ENCODE results near the gene AHSG. TPM values are rescaled to one million over a fixed set of nuclear protein-coding genes. Genes with fewer than 3 reads are reported as not detected.

Gene AHSG
- polyA plus RNA-seq, 4 donors = 0.26 to 69.3 (median 1.2) TPM

GRCh38 chr3:186639778-186640472 lies 27.1 kb downstream of the AHSG start, which contains the start of gene FETUB:
TSS of gene FETUB (plus strand) at chr3:186640399. CDS start at chr3:186640461, 62 bp downstream.
- DNase-seq (ENCODE audit: low read depth in 4 of 4, low spot score in 3 of 4) = no peak

- no peak for DNase-seq (ENCODE audit: low read depth in 4 of 4, low spot score in 3 of 4)
These were observed 27.6 kb downstream of the AHSG start for GRCh38 chr3:186640473-186640818.

GRCh38 chr3:186640929-186641328 lies 28.1 kb downstream of the AHSG start:
- DNase-seq (ENCODE audit: low read depth in 4 of 4, low spot score in 3 of 4) = no peak

- DNase-seq (ENCODE audit: low read depth in 4 of 4, low spot score in 3 of 4) = no peak
These were observed 29.2 kb downstream of the AHSG start for GRCh38 chr3:186642014-186642413.

GRCh38 chr3:186643493-186643892 lies 30.6 kb downstream of the AHSG start:
- no peak for DNase-seq (ENCODE audit: low read depth in 4 of 4, low spot score in 3 of 4)

- no peak for DNase-seq (ENCODE audit: low read depth in 4 of 4, low spot score in 3 of 4)
These were observed 31.8 kb downstream of the AHSG start for GRCh38 chr3:186644683-186645082.

- no peak for DNase-seq (ENCODE audit: low read depth in 4 of 4, low spot score in 3 of 4)
These were observed 33.2 kb downstream of the AHSG start for GRCh38 chr3:186646106-186646505.

GRCh38 chr3:186646841-186647240 lies 34.0 kb downstream of the AHSG start:
- no peak for DNase-seq (ENCODE audit: low read depth in 4 of 4, low spot score in 3 of 4)

- DNase-seq (ENCODE audit: low read depth in 4 of 4, low spot score in 3 of 4) = no peak
These were observed 36.0 kb downstream of the AHSG start for GRCh38 chr3:186648851-186649250.

GRCh38 chr3:186651678-186652215 lies 38.9 kb downstream of the AHSG start:
- DNase-seq (ENCODE audit: low read depth in 4 of 4, low spot score in 3 of 4) = no peak

- DNase-seq (ENCODE audit: low read depth in 4 of 4, low spot score in 3 of 4) = no peak
These were observed 40.3 kb downstream of the AHSG start for GRCh38 chr3:186653080-186653707.

GRCh38 chr3:186653984-186654383 lies 41.1 kb downstream of the AHSG start:
- no peak for DNase-seq (ENCODE audit: low read depth in 4 of 4, low spot score in 3 of 4)

- no peak for DNase-seq (ENCODE audit: low read depth in 4 of 4, low spot score in 3 of 4)
These were observed 50.7 kb downstream of the AHSG start for GRCh38 chr3:186663361-186664118.

- DNase-seq (ENCODE audit: low read depth in 4 of 4, low spot score in 3 of 4) = no peak
These were observed 51.2 kb downstream of the AHSG start for GRCh38 chr3:186664119-186664495.

- DNase-seq (ENCODE audit: low read depth in 4 of 4, low spot score in 3 of 4) = no peak
These were observed 51.6 kb downstream of the AHSG start for GRCh38 chr3:186664506-186664905.

GRCh38 chr3:186665625-186666188 lies 52.8 kb downstream of the AHSG start, which contains the start of gene HRG:
TSS of gene HRG (plus strand) at chr3:186666014. CDS start at chr3:186666032, 18 bp downstream.
- peak in 1 of 4 donors; percentile 24 for DNase-seq (ENCODE audit: low read depth in 4 of 4, low spot score in 3 of 4)

- DNase-seq (ENCODE audit: low read depth in 4 of 4, low spot score in 3 of 4) = no peak
These were observed 55.6 kb downstream of the AHSG start for GRCh38 chr3:186668426-186668825.

GRCh38 chr3:186669378-186670084 lies 56.7 kb downstream of the AHSG start:
- DNase-seq (ENCODE audit: low read depth in 4 of 4, low spot score in 3 of 4) = no peak

- DNase-seq (ENCODE audit: low read depth in 4 of 4, low spot score in 3 of 4) = no peak
These were observed 57.3 kb downstream of the AHSG start for GRCh38 chr3:186670155-186670554.
